ENCODE measurements around the gene CTDP1.

DNA sequence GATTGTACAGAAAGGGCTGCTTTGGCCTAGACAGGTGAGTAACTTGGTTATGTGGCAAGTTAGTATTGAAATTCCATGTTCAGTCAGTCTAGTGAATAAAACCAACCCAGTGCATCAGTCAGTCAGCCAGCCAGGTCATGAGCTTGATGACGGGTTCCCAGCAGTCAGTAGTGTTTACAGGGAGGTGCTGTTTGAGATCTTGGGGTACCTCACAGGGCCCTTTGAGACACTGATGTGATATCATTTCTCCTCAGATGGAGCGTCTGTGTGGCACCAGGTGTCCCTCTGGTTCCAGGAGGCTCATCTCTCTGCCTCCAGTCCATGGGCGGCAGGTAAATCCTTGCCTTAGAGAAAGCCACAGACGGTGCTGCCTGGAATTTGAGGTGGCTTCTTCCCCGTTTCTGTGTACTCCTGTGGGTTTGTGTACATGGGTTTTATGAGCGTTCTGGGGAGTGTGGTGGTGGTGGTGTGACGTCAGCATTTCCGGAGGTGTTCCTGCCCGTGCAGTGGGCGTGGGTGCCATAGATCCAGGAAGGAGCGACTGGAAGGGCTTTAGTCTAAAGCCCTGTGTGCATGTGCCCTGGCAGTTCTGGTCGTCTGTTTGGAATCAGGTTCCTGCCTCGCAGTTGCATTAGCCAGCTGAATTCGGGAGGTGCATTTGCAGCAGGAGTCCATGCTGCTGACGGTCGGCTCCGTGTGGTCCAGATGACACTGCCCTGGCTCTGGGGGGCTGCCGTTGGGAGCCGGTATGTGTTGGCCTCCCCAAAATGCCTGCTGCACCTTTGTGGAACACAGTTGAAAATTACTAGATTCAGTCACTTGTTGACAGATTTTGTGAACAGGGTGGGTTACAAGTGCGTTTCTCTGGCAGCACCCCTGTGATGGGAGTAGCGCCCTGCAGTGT, 2.1 kb downstream of the CTDP1 start:
- TF ChIP-seq, protein P1, sequence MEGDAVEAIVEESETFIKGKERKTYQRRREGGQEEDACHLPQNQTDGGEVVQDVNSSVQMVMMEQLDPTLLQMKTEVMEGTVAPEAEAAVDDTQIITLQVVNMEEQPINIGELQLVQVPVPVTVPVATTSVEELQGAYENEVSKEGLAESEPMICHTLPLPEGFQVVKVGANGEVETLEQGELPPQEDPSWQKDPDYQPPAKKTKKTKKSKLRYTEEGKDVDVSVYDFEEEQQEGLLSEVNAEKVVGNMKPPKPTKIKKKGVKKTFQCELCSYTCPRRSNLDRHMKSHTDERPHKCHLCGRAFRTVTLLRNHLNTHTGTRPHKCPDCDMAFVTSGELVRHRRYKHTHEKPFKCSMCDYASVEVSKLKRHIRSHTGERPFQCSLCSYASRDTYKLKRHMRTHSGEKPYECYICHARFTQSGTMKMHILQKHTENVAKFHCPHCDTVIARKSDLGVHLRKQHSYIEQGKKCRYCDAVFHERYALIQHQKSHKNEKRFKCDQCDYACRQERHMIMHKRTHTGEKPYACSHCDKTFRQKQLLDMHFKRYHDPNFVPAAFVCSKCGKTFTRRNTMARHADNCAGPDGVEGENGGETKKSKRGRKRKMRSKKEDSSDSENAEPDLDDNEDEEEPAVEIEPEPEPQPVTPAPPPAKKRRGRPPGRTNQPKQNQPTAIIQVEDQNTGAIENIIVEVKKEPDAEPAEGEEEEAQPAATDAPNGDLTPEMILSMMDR (conservative IDR thresholded peaks at IDR 0.05; ENCODE audit: low read length) = no peak
- no peak for TF ChIP-seq EZH2phosphoT487 (IDR thresholded peaks at IDR 0.05; ENCODE audit: borderline replicate concordance, low read depth, low read length)
